A549 (cell line): ENCODE results near the gene MGLL. TPM values are rescaled to one million over a fixed set of nuclear protein-coding genes. Genes with fewer than 3 reads are reported as not detected.

Source experiments
- ATAC-seq, 2 experiments: fragments of 200-7000 bp in 1 of 2; fragments of >200 bp in 1 of 2; cut with Nextera tagmentation in 1 of 2; cut with Tn5 transposase in 1 of 2; 3 replicates each; pipeline versions ENCODE4 v1.8.0 to v1.9.1; 2018 to 2020; ENCODE audit warnings: mild to moderate bottlenecking in 1 of 2, moderate library complexity in 1 of 2
- CTCF ChIA-PET: fragments of 300-600 bp; sonication (Branson Sonifier 250); formaldehyde crosslinking; extraction: SDS; loops from one replicate; lab custom pipeline; 2021; ENCODE audit warnings: antibody characterized with exemption, inconsistent platforms; lab: Yijun Ruan, JAX
- POLR2A ChIA-PET: fragments of 350-600 bp; formaldehyde crosslinking; extraction: SDS; loops from one replicate; lab custom pipeline; 2021; ENCODE audit warnings: antibody characterized with exemption, inconsistent platforms; lab: Yijun Ruan, JAX
- DNase-seq, 2 experiments: peaks; one replicate each; pipeline versions ENCODE4 v3.0.0 to v3.0.0-alpha.2; 2011 to 2016; ENCODE audit warnings: low read depth in 1 of 2, low spot score in 1 of 2
- FAIRE-seq: peaks from 2 replicates; lab custom pipeline; 2011; peaks lifted over from hg19 to GRCh38; lab: Jason Lieb, UNC
- H3K27ac ChIP-seq, 2 experiments: fragments of >200 bp; sonication (Bioruptor Twin); formaldehyde crosslinking; 3 replicates each; pipeline ENCODE4 v1.5.1; 2016 to 2017
- H3K4me1 ChIP-seq: fragments of >200 bp; sonication (Bioruptor Twin); formaldehyde crosslinking; 3 replicates; pipeline ENCODE4 v1.6.1; 2016
- H3K4me2 ChIP-seq: fragments of >200 bp; sonication (Bioruptor Twin); formaldehyde crosslinking; 3 replicates; pipeline ENCODE4 v1.6.1; 2016
- H3K4me3 ChIP-seq: fragments of >200 bp; sonication (Bioruptor Twin); formaldehyde crosslinking; 3 replicates; pipeline ENCODE4 v1.5.1; 2016
- H3K9me3 ChIP-seq: fragments of >200 bp; sonication (Bioruptor Twin); formaldehyde crosslinking; 3 replicates; pipeline ENCODE4 v1.6.1; 2016
- ATOH8 ChIP-seq: fragments of 250-450 bp; sonication (Bioruptor Pico); IDR thresholded peaks from 2 replicates; pipeline ENCODE4 v1.5.0; 2020; ENCODE audit warnings: low read depth, mild to moderate bottlenecking, moderate library complexity
- CBX2 ChIP-seq: fragments of 200-600 bp; sonication (generic); IDR thresholded peaks from 2 replicates; pipeline ENCODE4 v1.6.1; 2016; ENCODE audit warnings: low read depth, mild to moderate bottlenecking, borderline replicate concordance
- CEBPB ChIP-seq, 2 experiments: fragments of >200 bp in 1 of 2; sonication (Bioruptor Twin) in 1 of 2; formaldehyde crosslinking in 1 of 2; IDR thresholded peaks; 2 replicates each; pipeline ENCODE4 v1.6.1; 2012 to 2016
- CTCF ChIP-seq: fragments of >200 bp; sonication (Bioruptor Twin); formaldehyde crosslinking; IDR thresholded peaks from 3 replicates; pipeline ENCODE4 v1.5.1; 2016
- EP300 ChIP-seq, 2 experiments: fragments of >200 bp; sonication (Bioruptor Twin); formaldehyde crosslinking; IDR thresholded peaks; 2 replicates in 1 of 2; 3 replicates in 1 of 2; pipeline ENCODE4 v1.6.1; 2016 to 2017
- GATA3 ChIP-seq: IDR thresholded peaks from 2 replicates; pipeline ENCODE4 v1.6.1; 2012; ENCODE audit warnings: borderline replicate concordance
- HES2 ChIP-seq: fragments of >200 bp; sonication (Bioruptor Twin); formaldehyde crosslinking; IDR thresholded peaks from 2 replicates; pipeline ENCODE4 v1.6.1; 2016
- HEYL ChIP-seq: fragments of 250-450 bp; sonication (Bioruptor Pico); IDR thresholded peaks from 2 replicates; pipeline ENCODE4 v1.8.0; 2021; ENCODE audit warnings: mild to moderate bottlenecking, moderate library complexity
- HMGXB4 ChIP-seq: fragments of 250-450 bp; sonication (Bioruptor Pico); IDR thresholded peaks from 2 replicates; pipeline ENCODE4 v1.5.0; 2021; ENCODE audit warnings: mild to moderate bottlenecking, moderate library complexity, borderline replicate concordance
- HOXB13 ChIP-seq: fragments of 250-450 bp; sonication (Bioruptor Pico); IDR thresholded peaks from 2 replicates; pipeline ENCODE4 v1.5.0; 2020; ENCODE audit warnings: low read depth, mild to moderate bottlenecking, moderate library complexity
- JUN ChIP-seq, 2 experiments: fragments of >200 bp; sonication (Bioruptor Twin); formaldehyde crosslinking; IDR thresholded peaks; 2 replicates in 1 of 2; 3 replicates in 1 of 2; pipeline ENCODE4 v1.6.1; 2016 to 2017
- KDM5A ChIP-seq: fragments of 200-600 bp; sonication (generic); IDR thresholded peaks from 2 replicates; pipeline ENCODE4 v1.6.1; 2016; ENCODE audit warnings: antibody characterized with exemption, mild to moderate bottlenecking
- MAX ChIP-seq: IDR thresholded peaks from 2 replicates; pipeline ENCODE4 v1.6.1; 2012
- MYC ChIP-seq: IDR thresholded peaks from 2 replicates; pipeline ENCODE4 v1.6.1; 2012; ENCODE audit warnings: mild to moderate bottlenecking, inconsistent platforms, low read length, improper control_type of control experiment, borderline replicate concordance
- NPAS2 ChIP-seq: fragments of 250-450 bp; sonication (Bioruptor Pico); IDR thresholded peaks from 2 replicates; pipeline ENCODE4 v1.8.0; 2022; ENCODE audit warnings: mild to moderate bottlenecking, moderate library complexity, borderline replicate concordance
- SREBF2 ChIP-seq: fragments of 450-650 bp; IDR thresholded peaks from 2 replicates; pipeline ENCODE4 v1.6.1; 2014; ENCODE audit warnings: mild to moderate bottlenecking, moderate library complexity
- TP53 ChIP-seq: fragments of 250-450 bp; sonication (Bioruptor Pico); IDR thresholded peaks from 2 replicates; pipeline ENCODE4 v1.5.0; 2021; ENCODE audit warnings: mild to moderate bottlenecking, moderate library complexity
- ZFP36 ChIP-seq: fragments of 450-650 bp; IDR thresholded peaks from 2 replicates; pipeline ENCODE4 v1.6.1; 2014; ENCODE audit warnings: borderline replicate concordance; ENCODE audit not compliant: partially characterized antibody
- ZNF302 ChIP-seq: fragments of 250-450 bp; sonication (Bioruptor Pico); IDR thresholded peaks from 2 replicates; pipeline ENCODE4 v1.9.0; 2021; ENCODE audit warnings: inconsistent platforms, mild to moderate bottlenecking, moderate library complexity
- ZSCAN20 ChIP-seq: fragments of 250-450 bp; sonication (Bioruptor Pico); IDR thresholded peaks from 2 replicates; pipeline ENCODE4 v1.8.0; 2022; ENCODE audit warnings: mild to moderate bottlenecking, moderate library complexity
- WGBS: methylation state at CpG from one replicate; pipeline ENCODE4 v1.1.6; 2017; ENCODE audit errors: missing lambda C conversion rate; 5-methylcytosine and 5-hydroxymethylcytosine counted together
- polyA plus RNA-seq, 4 experiments: library from polyadenylated mRNA; depleted of rRNA in 3 of 4; stranded (reverse); fragments of >200 nt; fragmentation: RNase III in 1 of 4; extraction: RNeasy Plus Mini Kit Qiagen cat#74134 plus additional on column Dnase treatment in 1 of 4; gene quantifications; 2 replicates in 3 of 4; 3 replicates in 1 of 4; pipeline ENCODE4 v1.2.3, GENCODE V29; 2011 to 2017

The MGLL gene
- polyA plus RNA-seq, 2 of the 4 experiments (the other 2 are of a cell fraction), result 38.5 to 41.5 TPM

- no peak overlapping the region for H3K4me2 ChIP-seq
- peaks cover 49% of the 10 kb centered on the region for H3K4me1 ChIP-seq
- DNase-seq, result no peak
- no peak for FAIRE-seq
- 87% methylated on average over 5 of the region's 9 CpGs for WGBS
- POLR2A ChIA-PET, result no interaction called here
- no peak overlapping the region for H3K4me3 ChIP-seq
- TF ChIP-seq HEYL (CRISPR knock-in tag) (no peak), CEBPB (IDR thresholded peaks at IDR 0.05) (no peak), GATA3 (no peak), HOXB13 (no peak), MAX (no peak), HES2 (no peak), ZNF302 (CRISPR knock-in tag) (no peak), CTCF (no peak), HMGXB4 (CRISPR knock-in tag) (no peak), TP53 (CRISPR knock-in tag) (no peak), NPAS2 (CRISPR knock-in tag) (no peak), ATOH8 (CRISPR knock-in tag) (no peak), CBX2 (no peak), EP300 (IDR thresholded peaks at IDR 0.05) (no peak), SREBF2 (no peak), KDM5A (no peak), ZSCAN20 (no peak), MYC (no peak)
- TF ChIP-seq, all 56 proteins: peak for 0
- no peak overlapping the region for H3K27ac ChIP-seq
- CTCF ChIA-PET, result no interaction called here
- H3K9me3 ChIP-seq, result no peaks in the 10 kb centered on the region
- no peak for ATAC-seq
These were observed 35.2 kb downstream of the MGLL start for GRCh38 chr3:127787071-127787490.

- POLR2A ChIA-PET, result no interaction called here
- H3K4me3 ChIP-seq, result no peak overlapping the region
- H3K4me1 ChIP-seq, result peaks cover 47% of the 10 kb centered on the region
- H3K9me3 ChIP-seq, result no peaks in the 10 kb centered on the region
- ATAC-seq (no peak), FAIRE-seq (no peak), DNase-seq (no peak)
- no peak overlapping the region for H3K27ac ChIP-seq
- CTCF ChIA-PET, result no interaction called here
- no peak overlapping the region for H3K4me2 ChIP-seq
- TF ChIP-seq JUN (IDR thresholded peaks at IDR 0.05), result no peak
- TF ChIP-seq ZFP36, result no peak
- 86% methylated on average over 16 of the region's 19 CpGs for WGBS
These were observed 35.8 kb downstream of the MGLL start for GRCh38 chr3:127786353-127787070.
